Testis (tissue), 3 donors: ENCODE measurements around the gene ADAMTS16. TPM values are rescaled to one million over a fixed set of nuclear protein-coding genes. Genes with fewer than 3 reads are reported as not detected.

Experiments
- DNase-seq: peaks from one replicate; pipeline ENCODE4 v3.0.0-alpha.2; 2019
- H3K27ac ChIP-seq, 2 donors: fragments of 200-600 bp; sonication (generic); one replicate each; pipeline ENCODE4 v1.5.1; 2019
- H3K27me3 ChIP-seq: fragments of 200-600 bp; sonication (generic); one replicate; pipeline ENCODE4 v1.5.1; 2019
- H3K36me3 ChIP-seq: fragments of 200-600 bp; sonication (generic); one replicate; pipeline ENCODE4 v1.5.1; 2017; ENCODE audit warnings: low read depth; ENCODE audit errors: missing control alignments
- H3K4me1 ChIP-seq: fragments of 200-600 bp; sonication (generic); one replicate; pipeline ENCODE4 v1.5.1; 2019
- H3K4me3 ChIP-seq, 2 donors: fragments of 200-600 bp; sonication (generic); one replicate each; pipeline ENCODE4 v1.5.1; 2017 to 2019
- H3K9me3 ChIP-seq: fragments of 200-600 bp; sonication (generic); one replicate; pipeline ENCODE4 v1.5.1; 2017
- CTCF ChIP-seq, 3 experiments: fragments of 450-650 bp in 2 of 3; fragments of 200-600 bp in 1 of 3; sonication (generic) in 1 of 3; IDR thresholded peaks; one replicate each; pipeline ENCODE4 v1.5.1; 2016 to 2019; ENCODE audit warnings: antibody characterized with exemption in 3 of 3, mild to moderate bottlenecking in 2 of 3, moderate library complexity in 1 of 3
- POLR2A ChIP-seq: fragments of 450-650 bp; IDR thresholded peaks from one replicate; pipeline ENCODE4 v1.6.1; 2017; ENCODE audit warnings: antibody characterized with exemption, mild to moderate bottlenecking, moderate library complexity
- WGBS, 2 donors: methylation state at CpG; one replicate each; pipeline ENCODE4 v1.1.5; 2018; 5-methylcytosine and 5-hydroxymethylcytosine counted together
- intact Hi-C: fragments of 100-400 bp; cut with DNase I; formaldehyde crosslinking; loops from one replicate; pipeline ENCODE4 v1.15.1; 2023; ENCODE audit warnings: low total_unique reads
- polyA plus RNA-seq: library from polyadenylated mRNA; stranded (reverse); fragments of 350-450 nt; fragmentation: Illumina TruSeq; extraction: RNeasy Lipid Tissue Mini Kit (QIAGEN cat#74804); gene quantifications from one replicate; pipeline ENCODE4 v1.2.3, GENCODE V29; 2014; ENCODE audit warnings: low read depth, low replicate concordance; ENCODE audit not compliant: insufficient read depth
- total RNA-seq, 2 donors: library from RNA; depleted of rRNA; stranded (reverse); fragments of >200 nt; gene quantifications; one replicate each; pipeline ENCODE4 v1.2.3, GENCODE V29; 2016

Gene ADAMTS16
- total and polyA plus RNA-seq, 3 donors from 2014 or later: 0.16 to 4.7 (median 0.37) TPM

- H3K36me3 ChIP-seq: no peaks in the 10 kb centered on the region
- H3K27me3 ChIP-seq: no peaks in the 10 kb centered on the region
- H3K27ac ChIP-seq: no peak overlapping the region
- DNase-seq: no peak
- TF ChIP-seq POLR2A: no peak
- no peak for TF ChIP-seq CTCF (IDR thresholded peaks at IDR 0.05)
- H3K4me1 ChIP-seq: no peaks in the 10 kb centered on the region
- intact Hi-C loops: no loop called here
- H3K9me3 ChIP-seq: no peaks in the 10 kb centered on the region
- 76 to 79% methylated on average over 9 of the region's 9 CpGs for WGBS, 2 donors
- no peak overlapping the region for H3K4me3 ChIP-seq
These were observed 219.5 kb downstream of the ADAMTS16 start for GRCh38 chr5:5359618-5360017.

- DNase-seq: no peak
- intact Hi-C loops: no loop called here
- 89 to 92% methylated on average over 8 of the region's 8 CpGs for WGBS, 2 donors
- no peaks in the 10 kb centered on the region for H3K9me3 ChIP-seq
- no peaks in the 10 kb centered on the region for H3K27me3 ChIP-seq
- no peak overlapping the region for H3K27ac ChIP-seq
- no peaks in the 10 kb centered on the region for H3K4me1 ChIP-seq
- TF ChIP-seq POLR2A: no peak
- TF ChIP-seq CTCF (IDR thresholded peaks at IDR 0.05): no peak
- H3K4me3 ChIP-seq: no peak overlapping the region
- no peaks in the 10 kb centered on the region for H3K36me3 ChIP-seq
These were observed 220.3 kb downstream of the ADAMTS16 start for GRCh38 chr5:5360363-5360940.

- intact Hi-C loops: no loop called here
- H3K4me3 ChIP-seq: no peak overlapping the region
These were observed 220.9 kb downstream of the ADAMTS16 start for GRCh38 chr5:5360941-5361520.

GRCh38 chr5:5363045-5363444 is 222.9 kb downstream of the ADAMTS16 start:
- H3K36me3 ChIP-seq: no peaks in the 10 kb centered on the region
- intact Hi-C loops: no loop called here
- 96% methylated on average over 3 of the region's 3 CpGs for WGBS, 2 donors
- H3K27ac ChIP-seq: no peak overlapping the region
- H3K4me1 ChIP-seq: no peaks in the 10 kb centered on the region
- DNase-seq: no peak
- H3K27me3 ChIP-seq: no peaks in the 10 kb centered on the region
- TF ChIP-seq POLR2A (no peak), CTCF (IDR thresholded peaks at IDR 0.05) (no peak)
- no peak overlapping the region for H3K4me3 ChIP-seq
- no peaks in the 10 kb centered on the region for H3K9me3 ChIP-seq

More at GRCh38 chr5:5360941-5361520, 220.9 kb downstream of the ADAMTS16 start:
- 77 to 81% methylated on average over 10 of the region's 10 CpGs for WGBS, 2 donors
- no peak for TF ChIP-seq CTCF (IDR thresholded peaks at IDR 0.05)
- no peak for TF ChIP-seq POLR2A
- H3K9me3 ChIP-seq: no peaks in the 10 kb centered on the region
- H3K36me3 ChIP-seq: no peaks in the 10 kb centered on the region
- H3K27ac ChIP-seq: no peak overlapping the region
- no peaks in the 10 kb centered on the region for H3K4me1 ChIP-seq
- DNase-seq: no peak
- no peaks in the 10 kb centered on the region for H3K27me3 ChIP-seq

GRCh38 chr5:5364932-5365331 is 224.8 kb downstream of the ADAMTS16 start:
- WGBS, 2 donors: 84 to 92% methylated on average over 7 of the region's 7 CpGs
- DNase-seq: no peak
- Histone ChIP-seq H3K27ac (no peak overlapping the region), H3K9me3 (no peaks in the 10 kb centered on the region), H3K4me3 (no peak overlapping the region), H3K27me3 (no peaks in the 10 kb centered on the region), H3K4me1 (no peaks in the 10 kb centered on the region), H3K36me3 (no peaks in the 10 kb centered on the region)
- intact Hi-C loops: no loop called here
- TF ChIP-seq CTCF (IDR thresholded peaks at IDR 0.05) (no peak), POLR2A (no peak)
